ENCODE data around the gene BOK.

DNA sequence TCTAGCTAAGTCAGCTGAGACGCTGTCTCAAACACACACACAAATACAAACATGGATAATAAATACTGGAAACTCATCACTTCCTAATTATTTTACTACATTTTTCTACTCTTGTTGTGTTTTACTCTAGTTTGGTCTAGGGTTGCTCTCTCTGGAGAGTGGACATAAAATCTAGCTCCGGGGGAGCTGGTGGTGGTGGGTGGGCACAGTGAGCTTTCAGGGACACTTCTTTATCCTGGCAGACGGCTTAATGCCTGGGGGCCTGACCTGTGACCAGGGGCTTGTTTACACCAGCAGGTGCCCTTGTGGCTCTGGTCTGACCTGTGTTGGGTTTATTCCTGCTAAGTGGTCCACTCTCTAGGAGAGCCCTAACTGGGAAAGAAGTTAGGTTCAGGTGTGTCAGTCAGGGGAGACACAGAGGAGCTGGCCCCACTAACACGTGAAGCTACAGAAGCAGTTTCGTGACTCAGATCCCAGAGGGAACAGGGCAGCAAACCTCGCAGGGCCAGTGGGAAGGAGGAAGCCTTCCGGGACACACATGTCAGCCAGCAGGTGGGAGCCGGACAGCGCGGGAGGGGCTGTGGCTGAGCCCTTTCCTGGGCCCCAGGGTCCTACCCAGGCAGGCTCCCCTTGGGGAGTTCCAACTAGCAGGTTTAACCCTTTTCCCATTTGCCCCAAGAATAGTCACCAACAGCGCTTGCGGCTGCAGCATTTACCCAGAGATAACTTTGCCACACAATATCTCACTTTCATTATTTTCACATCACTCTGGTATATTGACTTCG lies 22.5 kb upstream of the BOK start:
- TF ChIP-seq FOXA1 (IDR thresholded peaks at IDR 0.05) = no peak
- no peak for TF ChIP-seq BHLHE40 (IDR thresholded peaks at IDR 0.05; ENCODE audit: borderline replicate concordance)
- TF ChIP-seq SUZ12 (IDR thresholded peaks at IDR 0.05) = no peak
- TF ChIP-seq CTBP1 (IDR thresholded peaks at IDR 0.05; ENCODE audit: borderline replicate concordance) = no peak
- no peak for TF ChIP-seq NFRKB (IDR thresholded peaks at IDR 0.05)
- TF ChIP-seq FOXK2 (IDR thresholded peaks at IDR 0.05) = no peak

Data from HEK293T (cell line).